ENCODE results near the gene ZBTB45. TPM values are rescaled to one million over a fixed set of nuclear protein-coding genes. Genes with fewer than 3 reads are reported as not detected.

ZBTB45 gene
- 3.1 TPM for total RNA-seq (2013)
- 1 to 10 TPM; 2.2 to 5.3 (median 2.6) TPM for polyA plus RNA-seq
- polyA minus RNA-seq = 6.2 and 7.8 TPM in 2 replicates
- total RNA-seq = 1.5 to 5.1 (median 2.7) reads per million in 11 experiments

DNA sequence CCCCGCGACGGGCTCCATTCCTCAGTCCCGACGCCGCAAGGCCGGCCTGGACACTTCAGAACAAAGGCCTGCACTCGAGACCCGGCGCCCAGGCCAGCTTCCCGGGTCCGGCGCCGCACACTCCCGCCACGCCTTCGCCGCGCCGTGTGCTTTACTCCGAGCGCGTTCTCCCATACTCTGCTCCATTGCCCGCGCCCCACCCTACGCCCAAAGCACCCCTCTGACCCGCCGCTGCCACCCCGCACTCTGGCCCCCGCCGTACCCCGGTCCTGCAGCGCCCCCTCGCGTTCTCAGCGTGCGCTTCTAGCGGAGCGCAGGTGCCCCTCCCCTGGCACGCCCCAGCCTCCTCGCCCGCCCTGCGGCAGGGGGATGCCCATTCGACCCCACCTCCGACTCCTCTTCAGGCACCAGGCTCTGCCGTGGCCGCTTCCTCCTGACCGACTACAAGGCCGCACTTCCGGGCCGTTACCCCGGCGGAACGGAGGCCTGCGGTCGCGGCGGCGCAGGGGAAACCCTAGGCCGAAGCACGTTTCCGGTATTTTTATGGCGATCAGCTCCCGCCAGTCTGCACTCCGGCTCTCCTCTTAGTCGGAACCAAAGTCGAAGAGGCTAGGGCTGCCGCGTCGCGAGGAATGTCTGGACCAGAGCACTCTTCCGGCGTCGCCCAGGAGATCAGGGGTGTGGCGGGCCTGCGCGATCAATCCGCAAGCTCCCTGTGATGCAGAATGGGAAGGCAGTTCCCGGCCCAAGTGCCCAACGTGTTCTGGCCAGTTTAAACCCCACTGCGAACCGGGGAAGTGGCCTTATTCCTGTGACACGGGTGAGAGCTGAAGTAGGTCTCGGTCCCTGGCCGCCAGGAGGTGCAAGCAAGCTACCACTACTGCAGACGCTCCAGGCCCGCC, at the start of gene ZBTB45:
Gene ZBTB45, minus strand, starts transcription at position 456 of the 902 bp plus-strand sequence. CDS start 2,137 bp downstream, outside the sequence.
- Mint-ChIP-seq H3K4me3 (peak within 1 kb of the TSS; percentile 92 to 93), H3K36me3 (peaks cover 19 to 26% of the 10 kb centered on the region in 2 donors), H3K27ac (peak within 1 kb of the TSS; percentile 95 to 99 (median 98)), H3K27me3 (ENCODE audit: low read depth in 3 of 3) (peaks cover 0 to 1% (median 0%) of the 10 kb centered on the region in 3 donors), H3K4me1 (peaks cover 36% of the 10 kb centered on the region), H3K9me3 (peaks cover 0 to 3% (median 0%) of the 10 kb centered on the region in 7 donors)
- intact Hi-C loops (cut with micrococcal nuclease) = loop anchor here in 1 of 2 donors (2.0 kb wide), 2 partner anchors 19 to 53 kb away; partner anchors contain the start of gene MZF1
- peaks cover 30 to 31% of the 10 kb centered on the region in 2 donors for H3K4me1 ChIP-seq (ENCODE audit: control insufficient read depth in 1 of 2, insufficient read depth in 2 of 2, low read length in 2 of 2)
- TF ChIP-seq, protein P1, sequence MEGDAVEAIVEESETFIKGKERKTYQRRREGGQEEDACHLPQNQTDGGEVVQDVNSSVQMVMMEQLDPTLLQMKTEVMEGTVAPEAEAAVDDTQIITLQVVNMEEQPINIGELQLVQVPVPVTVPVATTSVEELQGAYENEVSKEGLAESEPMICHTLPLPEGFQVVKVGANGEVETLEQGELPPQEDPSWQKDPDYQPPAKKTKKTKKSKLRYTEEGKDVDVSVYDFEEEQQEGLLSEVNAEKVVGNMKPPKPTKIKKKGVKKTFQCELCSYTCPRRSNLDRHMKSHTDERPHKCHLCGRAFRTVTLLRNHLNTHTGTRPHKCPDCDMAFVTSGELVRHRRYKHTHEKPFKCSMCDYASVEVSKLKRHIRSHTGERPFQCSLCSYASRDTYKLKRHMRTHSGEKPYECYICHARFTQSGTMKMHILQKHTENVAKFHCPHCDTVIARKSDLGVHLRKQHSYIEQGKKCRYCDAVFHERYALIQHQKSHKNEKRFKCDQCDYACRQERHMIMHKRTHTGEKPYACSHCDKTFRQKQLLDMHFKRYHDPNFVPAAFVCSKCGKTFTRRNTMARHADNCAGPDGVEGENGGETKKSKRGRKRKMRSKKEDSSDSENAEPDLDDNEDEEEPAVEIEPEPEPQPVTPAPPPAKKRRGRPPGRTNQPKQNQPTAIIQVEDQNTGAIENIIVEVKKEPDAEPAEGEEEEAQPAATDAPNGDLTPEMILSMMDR (IDR thresholded peaks at IDR 0.05) = peak; percentile 79
- H3K4me2 ChIP-seq (replicated peaks; ENCODE audit: extremely low read depth, low read length, poor library complexity, severe bottlenecking) = peak within 1 kb of the TSS; percentile 96
- DNase-seq = peak; percentile 93 to 94 (median 93)
- H3K9ac ChIP-seq (ENCODE audit: insufficient read depth, low read length, poor library complexity, severe bottlenecking) = peak within 1 kb of the TSS; percentile 94
- no peaks in the 10 kb centered on the region for H3K9me3 ChIP-seq (replicated peaks in 1 of 2; ENCODE audit: control insufficient read depth in 1 of 2, insufficient read depth in 1 of 2, low read length in 2 of 2)
- H2AFZ ChIP-seq (ENCODE audit: insufficient read depth, low read depth, low read length, poor library complexity, severe bottlenecking) = peak within 1 kb of the TSS; percentile 96
- H3K4me3 ChIP-seq (replicated peaks in 1 of 3; ENCODE audit: low read depth in 2 of 3, low read length in 3 of 3) = peak within 1 kb of the TSS; percentile 57 to 90 (median 86)
- WGBS (ENCODE audit: insufficient coverage) = under 1% methylated on average over 77 of the region's 87 CpGs
- peaks cover 36% of the 10 kb centered on the region for H4K20me1 ChIP-seq (ENCODE audit: insufficient read depth, low read length)
- peak within 1 kb of the TSS; percentile 90 to 93 for H3K27ac ChIP-seq (ENCODE audit: low read depth in 1 of 2, low read length in 2 of 2)
- H3K27me3 ChIP-seq (ENCODE audit: control insufficient read depth in 2 of 2, insufficient read depth in 2 of 2, low read length in 2 of 2) = no peaks in the 10 kb centered on the region
- peaks cover 40% of the 10 kb centered on the region for H3K79me2 ChIP-seq (ENCODE audit: insufficient read depth, low read length)
- H3K36me3 ChIP-seq (replicated peaks in 1 of 2; ENCODE audit: control insufficient read depth in 1 of 2, insufficient read depth in 2 of 2, low read length in 2 of 2) = peaks cover 17 to 20% of the 10 kb centered on the region in 2 donors

DNA sequence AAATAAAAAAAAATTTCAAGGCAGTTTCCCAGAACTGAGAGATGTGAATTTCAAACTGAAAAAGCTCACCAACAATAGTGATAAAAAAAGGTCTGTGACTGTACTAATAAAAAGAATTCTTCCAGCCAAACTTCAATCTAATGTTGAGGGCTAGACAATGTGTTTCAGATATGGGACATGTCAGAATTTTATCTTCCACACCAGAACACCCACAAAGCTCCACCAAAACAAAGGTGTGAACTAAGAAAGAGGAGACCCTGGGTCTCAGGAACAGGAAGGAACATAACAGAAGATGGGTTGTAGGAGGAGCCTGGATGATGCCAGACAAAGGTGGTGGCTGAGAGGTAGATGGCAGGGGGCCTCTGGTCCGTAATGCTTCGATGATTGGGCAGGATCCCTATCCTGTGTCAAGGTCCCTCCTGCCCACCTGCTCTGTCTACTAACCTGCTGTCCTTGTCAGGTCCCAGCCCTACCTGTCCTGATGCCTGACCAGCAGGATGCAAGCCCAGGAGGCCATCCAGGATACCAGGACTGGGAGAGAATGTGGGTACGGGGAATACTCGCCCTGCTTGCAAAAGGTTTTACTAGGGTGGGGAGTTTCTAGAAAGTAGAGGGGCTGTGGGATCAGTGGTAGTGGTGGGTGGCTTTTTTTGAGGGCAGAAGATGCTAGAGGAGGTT, 49.0 kb upstream of the ZBTB45 start:
- H2AFZ ChIP-seq (ENCODE audit: insufficient read depth, low read depth, low read length, poor library complexity, severe bottlenecking) = no peak overlapping the region
- peaks cover 15% of the 10 kb centered on the region for H3K79me2 ChIP-seq (ENCODE audit: insufficient read depth, low read length)
- intact Hi-C loops (cut with micrococcal nuclease) = no loop called here
- no peak overlapping the region for H3K27ac ChIP-seq (ENCODE audit: low read depth in 1 of 2, low read length in 2 of 2)
- peaks cover 10 to 20% (median 11%) of the 10 kb centered on the region in 3 donors for H3K27me3 Mint-ChIP-seq (ENCODE audit: low read depth in 3 of 3)
- no peak overlapping the region for H3K4me2 ChIP-seq (replicated peaks; ENCODE audit: extremely low read depth, low read length, poor library complexity, severe bottlenecking)
- TF ChIP-seq, protein P1 (IDR thresholded peaks at IDR 0.05) = no peak
- no peak overlapping the region for H3K27ac Mint-ChIP-seq
- H3K9me3 ChIP-seq (replicated peaks in 1 of 2; ENCODE audit: control insufficient read depth in 1 of 2, insufficient read depth in 1 of 2, low read length in 2 of 2) = peaks cover 0 to 4% of the 10 kb centered on the region in 2 donors
- peaks cover 8 to 10% of the 10 kb centered on the region in 2 donors for H3K27me3 ChIP-seq (ENCODE audit: control insufficient read depth in 2 of 2, insufficient read depth in 2 of 2, low read length in 2 of 2)
- peaks cover 9 to 31% of the 10 kb centered on the region in 2 donors for H3K36me3 ChIP-seq (replicated peaks in 1 of 2; ENCODE audit: control insufficient read depth in 1 of 2, insufficient read depth in 2 of 2, low read length in 2 of 2)
- no peak overlapping the region for H3K4me3 ChIP-seq (replicated peaks in 1 of 3; ENCODE audit: low read depth in 2 of 3, low read length in 3 of 3)
- H3K4me3 Mint-ChIP-seq = no peak overlapping the region
- DNase-seq = no peak
- WGBS (ENCODE audit: insufficient coverage) = 88% methylated on average over 4 of the region's 4 CpGs
- H4K20me1 ChIP-seq (ENCODE audit: insufficient read depth, low read length) = peaks cover 4% of the 10 kb centered on the region
- H3K4me1 Mint-ChIP-seq = peaks cover 17% of the 10 kb centered on the region
- H3K36me3 Mint-ChIP-seq = peaks cover 23 to 46% of the 10 kb centered on the region in 2 donors
- H3K9ac ChIP-seq (ENCODE audit: insufficient read depth, low read length, poor library complexity, severe bottlenecking) = no peak overlapping the region
- H3K4me1 ChIP-seq (ENCODE audit: control insufficient read depth in 1 of 2, insufficient read depth in 2 of 2, low read length in 2 of 2) = peaks cover 13 to 17% of the 10 kb centered on the region in 2 donors
- H3K9me3 Mint-ChIP-seq = peaks cover 0 to 5% (median 2%) of the 10 kb centered on the region in 7 donors

All from CD14-positive monocyte (primary cell).